NCI-H524 (cell line): Measurements from ENCODE around the gene TFAP2B.

Source experiments
- DNase-seq, 2 experiments: peaks; one replicate each; lab custom pipeline; 2025; lab: John Stamatoyannopoulos, UW

Gene TFAP2B

DNA sequence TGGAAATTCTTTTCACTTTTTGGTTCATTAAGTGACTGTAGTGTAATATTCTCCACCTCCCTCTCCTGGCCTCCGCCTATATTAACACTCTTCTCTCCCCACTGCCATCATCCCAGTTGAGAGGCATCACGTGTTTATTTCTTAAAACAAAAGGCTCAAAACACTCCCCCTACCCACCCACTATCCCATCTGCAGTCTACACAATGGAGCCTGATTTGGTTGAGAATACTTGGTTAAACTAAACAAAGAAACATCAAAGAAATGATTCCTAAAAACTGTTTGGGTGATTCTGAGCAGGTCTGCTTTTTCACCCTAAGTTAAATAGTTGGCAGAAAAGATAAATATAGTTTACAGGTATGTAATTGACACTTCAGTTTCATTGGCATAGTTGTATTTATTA lies 5.9 kb downstream of the TFAP2B start:
- DNase-seq, result no peak

DNA sequence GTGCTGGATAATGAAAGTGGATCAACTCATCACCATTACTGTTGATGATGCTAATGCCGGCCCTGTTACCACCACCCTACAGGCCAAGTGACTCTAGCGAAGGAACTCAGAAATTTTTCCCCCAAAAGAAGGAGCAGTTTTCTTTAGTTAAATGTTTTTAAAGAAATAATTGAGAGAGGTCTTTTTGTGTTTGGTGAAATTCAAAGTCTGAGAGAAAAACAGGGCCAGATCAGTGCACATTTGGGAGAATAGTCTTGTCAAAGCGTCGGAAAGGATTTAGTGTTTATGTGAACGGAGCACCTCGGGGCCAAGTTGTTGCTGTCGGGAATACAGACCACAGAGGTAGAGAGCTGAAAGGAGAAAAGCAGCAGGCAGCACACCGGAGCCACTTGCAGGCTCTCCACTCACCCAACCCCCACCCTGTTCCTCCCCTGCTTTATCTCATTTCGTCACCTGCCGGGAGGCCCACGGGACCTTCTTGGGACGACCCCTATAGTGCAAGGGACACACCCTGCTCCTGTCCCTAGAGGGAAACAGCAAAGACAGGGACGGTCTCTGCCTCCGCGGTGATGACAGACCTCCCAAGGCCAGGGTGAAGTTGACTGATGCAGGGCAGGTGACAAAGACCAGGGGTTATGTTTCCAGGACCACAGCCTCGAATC lies 6.8 kb downstream of the TFAP2B start:
- no peak for DNase-seq

DNA sequence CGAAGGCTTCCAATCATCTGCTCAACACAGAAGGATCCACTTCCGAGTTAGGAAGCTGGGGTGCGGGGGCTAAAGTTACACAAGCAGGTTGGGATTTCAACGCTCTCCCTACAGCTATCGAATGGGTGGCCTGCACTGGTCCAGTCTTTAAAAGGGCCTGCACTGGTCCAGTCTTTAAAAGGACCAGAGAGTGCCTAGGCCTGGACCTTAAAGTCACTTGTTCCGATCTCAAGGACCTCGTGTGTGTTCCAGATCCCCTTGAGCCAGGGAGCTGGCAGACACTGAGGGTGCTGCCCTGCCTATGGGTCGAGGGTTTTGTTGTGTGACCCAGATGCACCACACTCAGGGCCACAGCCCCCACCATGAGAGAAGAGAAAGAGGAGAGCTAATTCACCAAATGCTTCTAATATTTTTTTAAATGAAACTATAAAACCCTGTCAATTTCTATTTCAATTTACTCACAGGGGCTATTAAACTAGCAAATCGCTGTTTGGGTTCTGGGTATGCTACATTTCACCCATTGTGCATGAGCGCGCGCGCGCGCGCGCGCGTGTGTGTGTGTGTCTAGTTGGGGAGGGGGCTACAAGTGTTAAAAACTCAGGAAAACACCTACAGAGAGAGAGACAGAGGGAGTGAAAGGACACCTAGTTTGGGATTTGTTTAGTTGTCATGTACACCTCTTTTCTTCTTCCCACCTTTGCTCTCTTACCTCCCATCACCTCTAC lies 7.5 kb downstream of the TFAP2B start:
- no peak for DNase-seq

DNA sequence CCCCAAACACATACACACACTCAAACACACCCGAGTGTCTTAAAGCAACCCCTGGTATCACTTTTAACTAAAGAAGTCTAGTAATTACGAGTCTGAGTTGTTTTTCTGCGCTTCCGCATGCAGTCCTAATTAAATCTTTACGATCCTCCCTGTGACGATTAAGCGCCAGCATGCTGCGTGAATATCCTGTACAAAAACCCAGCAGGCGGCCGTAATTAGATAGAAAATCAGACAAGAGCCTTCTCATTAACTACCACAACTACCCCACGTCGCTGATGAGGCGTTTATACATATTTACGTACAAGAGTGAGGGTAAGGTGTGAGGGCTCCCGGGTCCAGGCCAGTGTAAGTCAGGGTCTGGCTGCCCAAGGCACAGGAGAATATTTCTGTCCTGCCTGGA lies 8.1 kb downstream of the TFAP2B start:
- DNase-seq, result no peak

DNA sequence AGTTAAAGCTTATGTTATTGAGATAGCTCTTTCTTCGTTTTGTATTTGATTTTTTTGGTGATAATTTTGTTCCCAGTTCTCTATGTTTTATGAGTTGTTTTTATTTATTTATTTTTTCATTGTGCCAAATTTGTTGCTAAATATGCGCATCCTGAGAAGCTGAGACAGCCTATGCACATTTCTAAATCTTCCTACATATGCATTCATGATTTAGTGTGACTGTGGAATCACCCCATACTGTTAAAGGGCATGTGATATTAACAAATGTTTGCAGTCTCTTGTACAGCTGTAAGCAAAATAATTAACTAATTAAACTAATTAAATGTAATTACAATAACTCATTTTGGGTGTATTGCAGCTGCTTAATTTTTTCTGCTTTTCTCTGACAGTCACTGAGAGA lies 10.4 kb downstream of the TFAP2B start:
- no peak for DNase-seq

DNA sequence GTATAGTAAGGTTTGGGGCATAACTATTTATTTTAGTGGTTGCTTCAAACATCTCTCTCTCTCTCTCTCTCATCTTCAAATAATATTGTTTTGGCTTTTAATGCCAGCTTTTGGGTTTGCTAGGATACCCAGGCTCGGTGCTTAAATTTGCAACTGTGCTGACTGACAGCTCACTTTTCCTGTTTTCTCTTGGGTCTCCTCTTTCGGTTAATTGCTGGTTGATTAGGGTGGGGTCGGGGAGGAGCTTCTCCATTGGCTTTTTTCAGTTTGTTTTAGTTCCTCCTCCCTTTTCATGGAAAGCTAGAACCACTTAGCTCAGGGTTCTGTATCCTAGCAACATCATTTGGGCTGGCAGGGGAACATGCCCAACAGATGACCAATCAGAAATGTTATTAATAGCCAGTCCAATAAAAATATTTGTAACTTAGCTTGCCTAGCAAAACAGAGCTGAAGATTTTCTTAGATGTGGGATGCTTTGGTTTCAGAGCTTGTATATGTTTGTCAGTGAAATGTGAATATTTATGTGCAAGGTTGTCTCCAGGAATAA lies 11.3 kb downstream of the TFAP2B start:
- no peak for DNase-seq

DNA sequence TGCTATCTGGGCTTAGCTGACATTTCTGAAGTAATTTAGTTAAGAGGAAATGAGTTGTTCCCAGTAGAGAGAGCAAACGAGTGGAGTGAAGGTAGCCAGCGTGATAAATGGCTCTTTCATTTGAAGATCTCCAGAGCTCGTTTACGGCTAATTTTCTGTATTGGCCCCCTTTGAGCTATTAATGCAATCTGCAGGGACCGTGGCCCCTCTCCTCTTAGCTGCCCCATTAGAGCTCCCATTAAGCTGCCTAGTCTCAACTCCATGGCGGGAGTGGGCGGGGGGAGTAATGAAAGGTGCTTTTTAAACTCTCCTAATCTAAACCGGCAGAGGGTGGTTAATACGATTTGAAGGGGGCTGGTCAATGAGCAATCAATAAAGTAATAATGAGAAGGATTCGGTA lies 12.5 kb downstream of the TFAP2B start:
- DNase-seq, result no peak

DNA sequence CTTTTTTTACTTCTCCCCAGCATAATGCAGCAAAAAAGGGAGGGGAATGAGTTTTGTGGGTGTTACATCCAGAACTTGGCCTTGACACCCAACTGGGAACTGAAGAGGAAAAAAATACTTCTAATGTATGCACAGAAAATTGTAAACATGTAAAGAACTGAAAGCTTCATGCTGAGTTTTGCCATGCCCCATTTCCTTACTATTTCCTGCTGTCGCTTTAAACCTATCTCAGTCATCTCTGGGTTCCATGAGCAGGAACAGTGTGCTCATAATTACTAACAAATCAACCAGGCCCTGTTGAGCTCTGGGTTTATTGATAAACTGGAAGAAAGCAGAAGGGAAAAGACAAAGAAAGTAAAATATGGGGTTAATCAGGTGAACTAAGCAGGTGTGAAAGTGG lies 14.2 kb downstream of the TFAP2B start:
- DNase-seq, result no peak

DNA sequence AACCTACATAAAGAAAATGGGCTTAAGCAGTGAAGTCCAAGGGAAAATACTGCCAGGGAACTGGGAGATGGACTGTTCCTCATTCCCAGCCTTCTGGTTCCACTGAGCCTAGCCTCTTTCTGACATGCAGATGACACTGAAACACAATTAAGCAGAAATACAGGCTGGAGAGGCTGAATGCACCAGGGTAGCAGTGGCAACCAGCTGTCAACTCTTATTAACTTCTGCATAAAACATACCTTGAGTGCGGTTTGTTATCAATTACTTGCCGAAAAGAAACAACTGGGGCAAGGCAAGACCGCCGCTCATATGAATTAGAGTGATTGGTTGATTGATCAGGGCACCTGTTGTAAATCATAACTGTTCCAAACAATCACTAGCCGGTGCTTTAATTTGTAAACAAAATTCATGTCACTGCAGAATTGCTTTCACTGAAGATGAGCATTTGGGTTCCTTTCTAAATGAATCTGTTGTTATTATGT lies 16.3 kb downstream of the TFAP2B start:
- no peak for DNase-seq

DNA sequence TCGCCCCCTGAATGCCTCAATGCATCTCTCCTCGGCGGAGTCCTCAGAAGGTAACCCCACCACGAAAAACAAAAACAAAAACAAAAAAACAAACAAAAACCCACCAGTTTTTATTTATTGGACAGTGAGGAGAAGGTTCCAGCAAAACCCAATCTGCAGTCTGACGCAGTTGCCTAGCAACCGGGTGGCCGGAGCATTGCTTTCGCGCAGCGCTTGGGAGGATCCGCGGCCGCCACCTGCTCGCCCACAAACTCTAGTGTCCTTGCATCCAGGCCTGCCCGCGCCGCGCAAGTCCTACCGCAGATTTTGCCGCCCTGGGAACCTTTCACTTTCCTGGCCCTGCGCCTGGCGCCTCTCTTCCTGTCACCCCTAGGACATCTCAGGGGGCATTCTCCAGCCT lies 17.6 kb downstream of the TFAP2B start:
- DNase-seq, result no peak

DNA sequence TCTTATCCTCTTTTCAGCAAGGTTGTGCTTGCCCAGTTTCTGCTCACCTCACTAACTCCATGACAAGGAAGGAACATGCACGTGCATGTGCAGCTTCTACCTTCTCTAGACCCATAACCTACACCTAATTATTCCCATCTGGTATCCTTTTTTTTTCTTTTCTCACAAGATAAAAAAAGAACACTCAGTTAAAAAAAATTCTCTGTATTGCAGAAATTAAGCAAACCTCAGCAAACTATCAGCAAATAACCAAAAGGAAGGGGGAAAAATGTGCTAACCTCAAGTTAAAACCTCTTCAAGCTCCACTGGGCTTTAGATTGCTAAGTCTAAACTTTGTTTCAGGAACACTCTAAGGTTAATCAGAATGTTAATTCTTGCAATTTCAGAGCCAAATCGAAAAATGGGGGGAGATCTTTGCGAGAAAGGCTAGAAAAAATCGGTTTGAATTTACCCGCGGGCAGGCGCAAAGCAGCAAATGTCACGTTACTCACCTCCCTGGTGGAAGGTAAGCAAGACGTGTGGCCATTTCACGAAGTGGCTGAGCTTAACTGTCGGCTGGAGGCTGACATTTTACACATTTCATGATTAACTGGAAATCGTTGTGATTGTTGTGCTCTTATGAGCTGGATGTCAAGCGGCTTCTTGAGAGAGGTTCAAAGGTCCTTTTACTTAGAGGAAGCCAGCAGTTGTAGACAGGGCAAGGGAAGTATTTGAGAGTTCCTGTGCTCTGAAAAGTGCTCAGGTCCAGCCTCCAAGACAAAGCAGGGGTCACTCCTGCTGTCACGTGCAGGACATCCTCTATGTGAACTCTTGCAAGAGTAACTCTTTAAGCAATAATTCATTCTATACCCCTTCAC lies 19.1 kb downstream of the TFAP2B start:
- DNase-seq, result no peak

DNA sequence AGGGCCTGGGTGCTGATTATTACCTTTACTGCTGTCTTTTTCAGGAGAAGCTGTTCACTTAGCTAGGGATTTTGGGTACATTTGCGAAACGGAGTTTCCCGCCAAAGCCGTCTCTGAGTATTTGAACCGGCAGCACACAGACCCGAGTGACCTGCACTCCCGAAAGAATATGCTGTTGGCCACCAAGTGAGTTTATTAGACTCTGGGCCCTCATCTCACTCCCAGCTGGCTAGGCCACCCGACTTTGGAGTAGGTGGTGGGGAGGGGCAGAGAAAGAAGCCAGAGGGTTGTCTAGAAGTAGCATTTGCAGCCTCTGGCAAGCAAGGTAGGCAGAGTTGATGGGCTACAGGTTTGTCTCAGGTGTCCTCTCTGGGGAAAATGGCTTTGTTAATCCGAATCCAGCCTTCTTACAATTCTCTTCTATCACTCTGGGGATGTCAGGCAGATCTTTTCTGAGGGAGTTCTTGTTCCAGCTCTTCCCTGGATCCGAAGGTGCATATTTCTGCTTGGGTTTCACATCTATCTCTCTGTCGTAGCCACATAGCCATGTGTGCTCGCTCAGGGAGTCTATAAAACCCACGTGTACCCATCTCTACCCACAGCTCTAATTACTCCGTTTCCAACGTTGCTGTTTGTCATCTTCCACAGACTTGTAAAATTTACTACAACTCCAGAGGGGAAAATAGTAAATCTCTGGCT lies 21.6 kb downstream of the TFAP2B start:
- DNase-seq, result no peak

DNA sequence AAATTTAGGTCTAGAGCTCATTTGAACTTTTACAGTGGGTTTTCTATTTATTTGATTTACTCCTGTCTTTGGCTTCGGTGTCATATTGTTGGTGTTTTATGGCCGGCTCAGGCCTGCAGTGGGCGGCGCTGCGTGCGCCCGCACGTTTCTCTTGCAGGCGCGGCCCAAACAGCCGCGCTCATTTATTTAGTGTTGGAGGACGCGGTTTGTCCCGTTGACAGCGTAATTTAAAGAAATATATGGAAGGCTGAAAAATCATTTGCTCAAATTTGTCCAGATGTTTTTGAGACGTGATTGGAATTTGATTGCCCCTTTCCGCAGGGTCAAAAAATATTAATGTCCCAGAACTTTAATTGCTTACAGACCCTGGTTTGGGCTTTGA lies 22.1 kb downstream of the TFAP2B start:
- no peak for DNase-seq

DNA sequence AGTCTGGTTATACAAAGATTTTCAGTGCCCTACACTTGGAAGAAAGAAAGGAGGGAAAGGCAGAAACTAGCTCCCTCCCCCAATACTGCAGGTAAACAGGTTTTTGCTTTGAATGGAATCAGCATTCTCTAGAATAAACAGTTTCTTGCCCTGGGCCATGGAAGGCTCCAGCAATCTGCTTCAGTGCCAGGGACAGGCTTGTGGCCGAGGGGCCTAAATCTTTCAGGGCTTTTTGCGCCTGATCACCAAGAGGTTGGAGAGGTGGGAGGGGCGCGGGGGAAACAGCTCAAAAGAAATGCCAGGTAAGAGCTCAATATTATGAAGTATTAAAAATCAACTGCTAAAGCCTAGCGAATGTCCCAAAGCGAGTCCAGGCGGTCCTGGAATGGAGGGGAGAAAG lies 23.8 kb downstream of the TFAP2B start:
- DNase-seq, result no peak

DNA sequence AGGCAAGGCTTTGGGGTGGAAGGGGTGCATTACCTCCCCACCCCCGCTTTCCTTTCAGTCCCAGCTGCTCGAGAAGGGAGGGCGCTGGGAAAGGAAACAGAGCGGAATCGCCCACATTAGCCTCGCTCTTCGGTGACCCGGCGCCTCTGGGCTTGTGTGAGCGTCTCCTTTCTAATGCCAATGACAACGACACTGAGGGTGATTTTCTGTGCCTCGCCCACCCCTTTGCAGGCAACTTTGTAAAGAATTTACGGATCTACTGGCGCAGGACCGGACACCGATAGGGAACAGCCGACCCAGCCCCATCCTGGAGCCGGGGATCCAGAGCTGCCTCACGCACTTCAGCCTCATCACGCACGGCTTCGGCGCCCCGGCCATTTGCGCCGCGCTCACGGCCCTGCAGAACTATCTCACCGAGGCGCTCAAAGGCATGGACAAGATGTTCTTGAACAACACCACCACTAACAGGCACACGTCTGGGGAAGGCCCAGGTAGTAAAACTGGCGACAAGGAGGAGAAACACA lies 24.3 kb downstream of the TFAP2B start:
- no peak for DNase-seq

DNA sequence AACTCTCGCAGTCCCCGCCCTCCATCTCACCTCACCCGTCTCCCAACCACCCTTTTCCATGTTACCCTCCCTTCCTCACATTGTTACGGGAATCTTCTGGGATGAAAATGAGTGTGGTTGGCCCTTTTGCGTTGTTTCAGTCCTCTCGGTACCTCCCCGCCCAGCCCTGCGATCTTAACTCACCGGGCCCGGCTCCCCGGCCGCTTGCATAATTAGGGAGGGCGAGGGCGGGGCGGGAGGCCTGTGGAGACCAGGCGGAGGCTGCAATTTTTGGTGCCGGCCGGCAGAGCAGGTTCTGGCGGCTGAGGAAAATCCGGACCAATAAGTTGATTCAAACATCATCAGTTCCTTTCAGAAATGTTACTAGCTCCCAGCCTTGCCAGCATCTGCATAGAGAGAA lies 25.2 kb downstream of the TFAP2B start:
- no peak for DNase-seq

DNA sequence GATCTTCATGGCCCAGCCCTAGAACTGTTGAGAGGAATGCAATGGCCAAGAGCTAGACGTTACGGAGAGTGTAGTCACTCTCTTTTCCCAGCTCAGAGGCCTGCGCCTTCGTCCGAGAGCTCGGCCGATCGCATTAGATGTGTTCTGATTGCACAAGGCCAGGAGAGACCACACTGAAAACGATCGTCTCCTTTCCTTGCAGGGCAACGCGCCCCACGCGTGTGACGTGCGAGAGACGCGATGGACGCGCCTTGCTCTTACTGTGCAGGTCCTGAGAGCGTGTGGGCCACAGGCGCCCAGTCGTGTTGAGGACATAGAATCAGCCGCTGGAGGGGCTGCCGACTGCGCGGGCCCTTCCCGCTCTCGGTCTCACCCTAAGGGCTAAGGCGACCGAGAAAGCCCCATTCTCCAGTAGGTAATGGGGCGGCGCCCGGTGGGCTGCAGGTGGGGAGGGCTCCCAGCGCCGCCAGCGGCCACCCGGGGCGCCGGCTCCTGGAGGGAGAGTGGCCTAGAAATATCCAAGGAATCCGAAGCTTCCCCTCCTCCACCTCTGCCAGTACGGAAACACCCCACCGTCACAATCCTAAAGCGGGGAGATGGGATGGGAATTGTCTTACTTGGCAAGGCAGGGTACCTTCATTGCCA lies 26.9 kb downstream of the TFAP2B start:
- no peak for DNase-seq

DNA sequence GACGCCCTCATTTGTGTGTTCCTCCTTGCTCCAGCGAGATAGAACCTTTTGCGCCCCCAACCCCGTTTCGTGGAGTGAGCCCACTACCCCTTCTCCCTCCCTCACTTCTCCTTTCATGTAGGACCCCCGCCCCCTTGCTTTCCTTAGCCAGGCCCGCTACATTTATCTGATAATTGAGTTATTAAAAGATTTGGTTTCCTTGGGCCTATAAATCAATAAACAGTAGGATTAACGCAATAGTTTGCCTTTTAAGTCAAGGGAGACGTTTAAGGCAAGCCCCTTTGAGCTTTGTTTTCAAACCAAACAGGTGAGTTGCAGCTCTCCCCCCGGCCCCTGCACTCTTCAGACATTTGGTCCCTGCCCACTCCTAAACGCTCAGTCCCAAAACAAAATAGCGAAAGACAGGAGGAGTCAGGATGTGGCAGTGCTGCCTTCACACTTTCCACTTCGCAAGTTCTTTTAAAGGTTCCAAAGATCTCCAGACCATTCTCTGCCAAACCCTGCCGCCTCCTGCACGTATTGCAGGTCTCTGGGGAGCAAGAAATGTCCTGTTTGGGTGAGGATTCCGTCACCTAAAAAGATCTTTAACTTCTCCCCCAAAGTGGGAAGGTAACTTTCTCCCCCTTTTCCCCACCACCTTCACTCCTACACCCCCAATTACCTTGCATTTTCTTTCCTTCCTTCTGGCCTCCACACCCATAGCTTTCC lies 27.6 kb downstream of the TFAP2B start:
- DNase-seq, result no peak

DNA sequence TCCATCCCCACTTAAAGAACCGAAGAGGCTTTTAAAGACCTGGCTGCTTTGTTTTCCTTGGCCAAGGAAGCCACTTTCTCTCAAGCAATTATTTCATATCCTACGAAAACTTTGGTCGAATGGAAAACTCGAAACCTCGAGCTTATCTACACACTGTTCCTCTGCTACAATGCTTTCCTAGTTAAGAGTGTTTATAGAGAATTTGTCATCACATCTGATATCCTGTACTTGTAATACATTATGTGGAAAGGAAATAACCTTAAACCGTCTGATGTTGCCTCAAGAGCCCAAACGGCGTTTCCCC lies 28.1 kb downstream of the TFAP2B start:
- no peak for DNase-seq

DNA sequence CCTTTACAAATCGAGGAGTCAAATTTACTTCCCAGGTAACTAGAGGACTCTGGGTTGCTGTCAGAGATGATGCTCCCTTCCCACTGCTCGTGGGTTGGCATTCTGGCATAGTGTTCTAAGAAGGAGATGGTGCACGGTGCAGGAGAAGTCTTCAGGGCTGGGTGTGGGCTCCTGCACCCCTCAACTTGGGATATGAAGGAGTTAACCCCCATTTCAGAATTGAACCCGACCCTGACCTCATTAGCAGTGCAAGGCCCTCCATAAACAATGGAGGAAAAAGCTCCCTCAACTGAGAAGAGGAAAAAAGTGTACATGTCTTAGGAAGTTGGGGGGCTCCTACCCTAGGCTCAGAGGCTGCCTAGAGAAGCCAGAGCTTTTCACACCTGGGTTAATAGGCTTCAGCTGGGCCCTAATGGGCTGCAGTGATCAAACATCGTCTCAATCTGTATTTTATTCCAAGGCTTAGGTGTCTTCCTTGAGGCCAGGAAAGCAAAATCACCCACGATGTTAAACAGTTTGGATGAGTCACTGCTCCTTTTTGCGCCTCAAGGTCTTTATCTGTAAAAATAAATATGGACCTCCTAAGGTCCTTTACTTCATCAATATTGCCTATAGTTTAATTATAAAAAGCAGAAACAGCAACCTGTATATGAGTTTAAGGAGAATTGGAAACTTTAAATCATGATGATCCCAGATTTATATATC lies 29.4 kb downstream of the TFAP2B start:
- no peak for DNase-seq
